Superior temporal gyrus (tissue), 1 donor: Measurements from ENCODE around the gene IGIP.

Experiments
- DNase-seq: peaks from one replicate; pipeline ENCODE4 v3.0.0-alpha.2; 2016; ENCODE audit errors: extremely low spot score

The IGIP gene

GRCh38 chr5:140162781-140163180 lies 37.0 kb downstream of the IGIP start:
- DNase-seq, result no peak

DNA sequence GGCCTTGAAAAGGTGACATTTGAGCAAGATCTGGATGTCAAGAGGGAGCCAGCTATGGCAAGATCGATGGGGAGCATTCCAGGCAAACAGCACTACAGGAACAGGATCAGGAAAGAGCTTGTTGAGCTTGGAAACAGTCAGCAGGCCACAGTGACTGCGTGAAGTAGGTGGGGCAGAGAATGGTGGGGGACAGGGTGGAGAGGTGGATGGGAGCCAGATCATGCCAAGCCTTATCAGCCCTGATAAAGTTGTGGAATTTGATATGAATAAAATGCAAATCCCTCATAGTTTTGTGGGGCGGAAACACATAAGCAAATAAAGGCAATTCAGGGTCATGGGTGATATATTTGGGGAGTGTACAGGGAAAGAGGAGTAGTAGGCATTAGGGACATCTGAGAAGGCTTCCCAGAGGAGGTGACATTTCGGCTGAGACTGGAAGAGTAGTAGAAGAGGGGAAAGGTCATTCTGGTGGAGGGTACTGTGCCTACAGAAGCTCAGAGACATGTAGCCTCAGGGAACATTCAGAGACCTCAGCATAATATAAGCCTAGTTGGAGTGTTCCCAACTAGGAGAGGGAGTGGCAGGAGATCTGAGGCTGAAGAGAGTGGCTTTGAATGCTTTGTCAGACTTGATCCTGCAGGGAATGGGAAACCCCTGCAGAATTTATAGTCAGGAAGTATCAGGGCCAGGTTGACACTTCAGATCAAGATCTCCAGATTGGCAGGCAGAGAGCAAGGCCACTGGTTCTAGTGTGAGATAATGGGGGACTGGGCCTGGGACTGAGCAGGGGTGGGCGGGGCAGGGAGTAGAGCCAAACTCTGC lies 39.6 kb downstream of the IGIP start:
- DNase-seq, result no peak

GRCh38 chr5:140165923-140166270 lies 40.2 kb downstream of the IGIP start:
- no peak for DNase-seq

DNA sequence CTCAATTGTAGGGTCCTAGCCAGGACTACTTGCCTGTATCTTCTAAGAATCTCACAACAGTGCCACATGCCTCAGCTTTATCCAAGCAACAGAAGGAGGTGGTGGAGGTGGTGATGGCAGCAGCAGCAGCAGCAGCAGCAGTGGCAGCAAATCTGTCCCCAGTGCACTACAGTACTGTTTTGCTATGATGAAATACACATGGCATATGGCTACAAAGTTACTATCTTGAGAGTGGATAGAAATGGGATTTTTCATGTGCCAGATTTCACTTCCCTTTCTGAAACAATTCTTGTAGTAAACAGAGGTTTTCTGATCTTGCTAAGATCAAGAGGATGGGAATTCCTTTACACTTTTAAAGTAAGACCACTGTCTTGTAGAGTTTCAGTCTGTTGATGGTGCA lies 41.2 kb downstream of the IGIP start:
- peak; percentile 55 for DNase-seq

DNA sequence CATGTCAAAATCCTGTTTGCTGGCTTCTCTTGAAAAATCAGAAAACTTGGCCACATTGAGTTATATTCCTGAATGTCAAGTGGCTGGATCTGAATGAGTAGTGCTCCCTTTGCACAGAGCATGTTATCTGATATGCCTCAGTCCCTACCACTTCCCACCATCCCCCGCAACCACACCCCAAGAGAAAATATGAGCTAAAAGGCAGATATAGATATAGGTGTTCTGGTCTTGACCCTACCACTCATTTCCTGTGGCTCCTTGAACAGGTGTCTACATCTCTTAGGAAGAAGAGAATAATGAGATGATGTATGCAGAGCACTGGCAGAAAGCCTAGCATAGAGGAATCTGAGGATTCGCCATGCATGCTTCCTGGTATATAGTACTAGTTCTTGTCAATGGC lies 42.6 kb downstream of the IGIP start:
- DNase-seq, result no peak

GRCh38 chr5:140169410-140169809 lies 43.7 kb downstream of the IGIP start:
- DNase-seq, result no peak

DNA sequence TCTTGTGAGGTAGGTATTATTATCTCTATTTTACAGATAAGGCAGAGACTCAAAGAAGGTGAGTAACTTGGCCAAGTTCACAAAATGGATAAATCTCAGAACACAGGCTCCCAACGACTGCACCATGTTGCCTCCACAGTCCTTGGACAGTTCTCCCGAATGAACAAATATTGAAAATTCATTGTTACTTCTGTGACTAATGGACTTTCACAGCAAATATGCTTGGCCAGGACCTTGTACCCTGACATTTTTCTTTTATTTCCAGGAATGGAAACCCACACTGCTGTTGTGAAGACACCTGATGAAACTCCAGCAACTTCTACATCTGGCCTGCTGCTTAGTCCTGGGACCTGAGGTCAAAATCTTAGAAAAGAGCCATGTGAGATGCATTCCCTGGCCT lies 46.7 kb downstream of the IGIP start:
- no peak for DNase-seq

GRCh38 chr5:140174014-140174413 lies 48.3 kb downstream of the IGIP start:
- DNase-seq, result no peak

DNA sequence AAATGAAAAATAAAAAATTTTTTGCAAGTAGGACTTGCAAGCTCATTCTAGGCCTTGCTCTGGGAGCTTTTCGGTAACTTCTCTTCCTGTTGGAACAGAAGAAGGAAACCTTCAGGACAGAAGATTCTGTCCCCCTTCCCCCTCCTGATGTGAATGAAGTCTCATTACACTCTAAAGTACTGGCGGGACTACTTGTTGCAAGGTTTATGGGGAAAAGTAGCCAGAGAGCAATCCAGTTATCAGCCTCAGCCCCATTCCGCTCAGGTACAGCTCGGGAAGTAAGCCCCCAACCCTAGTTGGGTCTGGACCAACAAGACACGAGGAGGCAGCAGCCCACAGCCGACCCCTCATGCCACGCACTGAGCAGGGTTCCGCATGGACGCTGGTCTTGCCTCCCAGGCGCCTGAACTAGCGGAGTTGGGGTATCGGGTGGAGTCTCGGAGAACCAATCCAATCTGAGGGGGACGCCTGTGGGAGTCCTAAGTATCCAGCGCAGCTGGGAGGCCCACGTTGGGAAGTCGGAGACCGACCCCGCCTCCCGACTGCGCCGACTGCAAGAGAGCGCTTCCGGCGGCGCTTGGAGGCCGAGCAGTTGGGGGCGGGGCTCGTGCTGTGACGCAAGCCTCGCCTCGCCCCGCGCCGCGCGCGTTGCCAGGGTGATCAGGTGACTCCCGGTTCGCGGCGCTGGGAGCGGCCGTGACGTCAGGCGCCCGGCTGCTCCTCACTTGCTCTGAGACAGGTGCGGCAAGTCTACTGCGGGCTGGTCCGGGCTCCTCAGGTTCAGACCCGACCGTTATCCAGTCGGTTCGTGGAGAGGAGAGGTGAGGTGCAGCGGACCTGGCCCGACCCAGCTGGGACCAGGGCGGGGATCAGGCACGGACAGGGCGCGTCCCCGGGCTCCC lies 49.0 kb downstream of the IGIP start, which contains the start of gene CYSTM1:
TSS of gene CYSTM1 (plus strand) at position 724 of the 902 bp plus-strand sequence. CDS start 19,278 bp downstream, outside the sequence.
- DNase-seq, result peak; percentile 93

- peak; percentile 31 for DNase-seq
Observed at GRCh38 chr5:140175367-140176030, 49.8 kb downstream of the IGIP start.

- no peak for DNase-seq
Observed at GRCh38 chr5:140176031-140176387, 50.3 kb downstream of the IGIP start.

GRCh38 chr5:140178086-140178410 lies 52.3 kb downstream of the IGIP start:
- DNase-seq, result no peak

- no peak for DNase-seq
Observed at GRCh38 chr5:140178482-140179116, 52.9 kb downstream of the IGIP start.
